ENCODE data around the gene BIRC6.
"Not testable (repeated sequence)": the region's sequence is repeated elsewhere in the genome, so short reads cannot be mapped to it uniquely, and the experiment has no call there.

BIRC6 gene

DNA sequence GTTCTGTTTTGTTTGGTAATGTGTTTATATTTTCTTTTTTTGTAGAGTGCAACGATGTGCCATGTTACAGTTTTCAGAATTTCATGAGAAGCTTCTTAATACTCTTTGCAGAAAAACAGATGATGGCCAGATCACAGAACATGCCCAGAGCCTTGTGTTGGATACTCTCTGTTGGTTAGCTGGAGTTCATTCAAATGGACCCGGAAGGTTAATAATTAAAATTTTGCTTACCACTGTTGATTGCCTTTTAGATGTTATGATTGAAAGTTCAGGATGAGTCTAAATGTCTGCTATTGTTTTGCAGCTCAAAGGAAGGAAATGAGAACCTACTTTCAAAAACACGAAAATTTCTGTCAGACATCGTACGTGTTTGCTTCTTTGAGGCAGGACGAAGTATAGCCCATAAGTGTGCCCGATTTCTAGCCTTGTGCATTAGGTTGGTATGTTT, 85.2 kb downstream of the BIRC6 start:
- no peak for DNase-seq

DNA sequence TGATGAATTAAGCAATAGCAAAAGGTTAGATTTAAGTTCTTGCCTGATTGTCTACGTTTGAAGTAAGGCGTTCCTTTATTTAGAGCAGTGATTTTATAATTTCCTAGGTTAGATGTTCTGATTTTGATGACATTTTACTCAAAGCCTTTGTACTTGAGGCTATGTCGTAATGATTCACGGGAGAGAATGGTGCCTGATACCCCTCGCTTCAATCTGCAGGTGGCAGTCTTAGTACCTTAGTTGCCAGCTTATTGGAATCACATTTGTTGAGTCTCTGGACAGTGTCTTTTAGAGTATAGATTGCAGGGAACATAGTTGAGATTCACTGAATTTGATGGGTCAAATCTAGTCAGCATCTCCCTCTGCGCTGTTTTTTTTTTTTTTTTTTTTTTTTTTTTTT, 89.5 kb downstream of the BIRC6 start:
- DNase-seq: no peak

DNA sequence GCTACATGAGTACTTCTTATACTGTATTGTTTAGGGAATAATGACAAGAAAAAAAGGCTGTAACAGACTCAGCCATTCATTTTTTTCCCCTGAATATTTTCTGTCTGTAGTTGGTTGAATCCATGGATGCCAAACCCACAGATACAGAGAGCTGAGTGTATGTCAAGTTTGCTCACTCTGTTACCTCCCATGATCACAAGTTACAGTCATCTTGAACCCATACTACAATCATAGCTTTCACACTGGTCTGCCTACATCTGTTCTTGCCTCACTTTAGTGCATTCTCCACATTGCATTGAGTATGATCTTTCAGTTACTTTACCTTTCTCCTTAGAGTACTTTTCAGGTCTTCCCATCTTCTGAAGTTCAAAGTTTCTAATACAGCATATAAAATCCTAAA, 94.0 kb downstream of the BIRC6 start:
- DNase-seq: no peak

DNA sequence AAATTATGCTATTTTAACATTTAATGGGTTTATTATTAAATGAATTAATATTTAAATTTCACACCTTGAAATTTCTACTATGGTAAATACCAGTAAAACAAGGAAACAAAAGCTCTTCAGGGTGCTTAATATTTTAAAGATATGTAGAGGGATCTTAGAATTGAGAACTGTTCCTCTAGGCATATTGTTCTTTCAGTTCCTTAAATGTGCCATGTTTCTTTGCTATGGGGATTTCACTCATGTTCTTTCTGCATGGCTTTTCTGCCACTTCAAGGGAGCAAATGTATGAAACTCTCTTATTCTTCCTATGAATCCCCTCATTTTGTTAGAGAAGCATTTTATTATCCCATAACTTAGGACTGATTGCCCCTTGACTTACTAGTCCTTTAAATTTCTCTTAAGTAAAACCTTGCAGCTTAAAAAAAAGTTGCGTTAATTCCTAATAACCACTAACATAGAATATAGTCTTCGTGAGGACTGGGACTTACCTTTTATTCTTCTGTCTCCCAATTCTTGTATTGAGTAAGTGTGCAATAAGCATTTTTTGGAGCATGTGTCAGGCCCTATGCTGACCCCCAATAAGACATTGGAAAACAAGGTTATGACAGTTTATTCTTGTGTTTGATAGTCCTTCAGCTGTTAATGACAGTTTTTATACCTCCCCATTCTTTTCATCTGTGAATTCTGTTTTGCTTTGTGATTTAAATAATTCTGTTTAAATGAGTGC, 95.7 kb downstream of the BIRC6 start:
- no peak for DNase-seq

DNA sequence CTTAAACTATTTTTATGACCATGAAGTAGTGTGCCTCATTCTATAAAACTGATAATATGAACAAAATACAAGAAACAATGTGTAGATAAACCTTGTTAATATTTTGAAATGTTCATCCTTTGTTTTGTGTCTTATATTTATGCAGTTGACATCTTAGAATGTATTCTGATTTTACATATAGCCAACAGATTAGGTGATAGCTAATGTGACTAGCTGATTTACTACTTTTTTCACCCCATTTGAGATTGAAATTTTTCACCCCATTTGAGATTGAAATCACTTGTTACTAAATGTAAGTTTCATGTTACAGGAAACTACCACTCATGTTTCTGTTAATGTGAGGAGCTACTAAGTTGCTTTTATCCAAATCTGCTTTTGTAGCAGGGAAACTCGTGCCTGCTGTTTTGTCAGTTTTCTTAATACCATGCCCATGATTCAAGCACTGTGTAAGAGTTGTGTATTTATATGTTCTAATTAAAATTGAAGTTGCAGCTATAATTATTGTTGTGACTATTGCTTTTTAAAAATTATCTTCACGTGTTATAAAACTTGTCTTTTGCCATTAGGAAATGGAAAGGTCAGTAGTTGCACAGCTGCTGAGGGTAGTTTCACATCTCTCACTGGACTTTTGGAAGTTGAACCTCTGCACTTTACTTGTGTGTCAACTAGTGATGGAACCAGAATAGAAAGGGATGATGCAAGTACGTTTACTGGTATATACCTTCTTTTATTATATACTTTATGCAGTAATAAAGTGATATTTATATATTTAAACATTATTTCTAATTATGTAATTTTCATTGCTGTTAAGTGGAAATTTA, 96.6 kb downstream of the BIRC6 start:
- no peak for DNase-seq

DNA sequence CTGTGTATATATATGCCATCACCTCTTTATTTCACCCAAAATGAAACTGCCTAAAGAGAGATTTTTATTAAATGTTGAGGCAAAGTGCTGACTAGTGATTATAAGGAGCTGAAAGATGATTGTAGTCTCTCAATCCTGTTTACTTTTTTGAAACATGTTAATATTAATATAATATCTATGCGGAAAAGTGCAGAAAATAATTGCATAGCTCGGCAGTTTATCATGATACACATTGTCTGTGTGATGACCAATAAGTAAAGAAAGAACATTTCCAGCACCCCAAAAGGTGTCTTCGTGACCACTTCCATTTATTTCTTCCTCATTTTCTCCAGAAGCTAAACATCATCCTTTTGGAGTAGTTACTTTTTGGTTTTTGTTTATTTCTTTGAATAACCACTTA, 99.0 kb downstream of the BIRC6 start:
- DNase-seq: no peak

DNA sequence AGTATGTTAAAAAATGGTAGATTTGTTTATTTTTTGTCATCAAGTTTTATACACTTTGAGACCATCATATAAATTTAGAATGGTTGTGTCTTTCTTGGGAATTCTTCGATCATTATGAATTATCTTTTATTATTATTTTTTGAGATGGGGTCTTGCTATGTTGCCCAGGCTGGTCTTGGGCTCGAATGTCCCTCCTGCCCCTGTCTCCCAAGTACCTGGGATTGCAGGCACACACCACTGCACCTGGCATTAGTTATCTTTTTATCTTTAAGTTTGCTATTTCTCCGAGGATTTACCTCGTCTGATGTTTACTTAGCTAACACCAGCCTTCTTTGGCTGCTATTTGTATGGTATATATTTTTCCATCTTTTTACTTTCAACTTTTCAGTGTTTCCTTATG, 100.0 kb downstream of the BIRC6 start:
- no peak for DNase-seq

DNA sequence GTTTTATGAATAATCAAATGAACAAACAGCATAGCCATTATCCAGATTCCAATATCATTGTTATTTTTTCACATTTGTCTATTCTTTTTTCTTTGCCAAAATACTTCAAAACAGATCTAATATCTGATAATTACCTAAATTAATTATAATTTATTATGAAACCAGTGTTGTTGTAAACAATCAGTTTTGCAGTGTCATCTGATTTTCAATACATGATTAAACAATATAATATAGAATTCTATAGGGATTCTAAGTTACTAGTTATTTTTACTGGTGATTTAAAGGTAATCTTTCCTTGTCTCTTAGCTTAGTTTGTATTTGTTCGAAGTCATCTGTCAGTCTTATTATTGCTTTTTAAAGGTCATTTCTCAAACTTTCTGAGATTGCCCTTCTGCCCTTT, 101.0 kb downstream of the BIRC6 start:
- no peak for DNase-seq

DNA sequence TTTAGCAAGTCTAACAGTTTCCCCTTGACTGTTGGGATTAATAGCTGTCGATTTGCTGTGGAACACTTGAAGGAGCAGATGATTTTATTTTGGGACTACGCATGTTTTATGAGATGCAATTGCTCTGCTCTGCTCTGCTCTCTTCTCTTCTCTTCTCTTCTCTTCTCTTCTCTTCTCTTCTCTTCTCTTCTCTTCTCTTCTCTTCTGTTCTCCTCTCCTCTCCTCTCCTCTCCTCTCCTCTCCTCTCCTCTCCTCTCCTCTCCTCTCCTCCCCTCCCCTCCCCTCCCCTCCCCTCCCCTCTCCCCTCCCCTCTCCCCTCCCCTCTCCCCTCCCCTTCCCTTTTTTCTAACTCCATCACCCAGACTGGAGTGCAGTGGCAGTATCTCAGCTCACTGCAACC, 104.0 kb downstream of the BIRC6 start:
- DNase-seq: not testable (repeated sequence)

DNA sequence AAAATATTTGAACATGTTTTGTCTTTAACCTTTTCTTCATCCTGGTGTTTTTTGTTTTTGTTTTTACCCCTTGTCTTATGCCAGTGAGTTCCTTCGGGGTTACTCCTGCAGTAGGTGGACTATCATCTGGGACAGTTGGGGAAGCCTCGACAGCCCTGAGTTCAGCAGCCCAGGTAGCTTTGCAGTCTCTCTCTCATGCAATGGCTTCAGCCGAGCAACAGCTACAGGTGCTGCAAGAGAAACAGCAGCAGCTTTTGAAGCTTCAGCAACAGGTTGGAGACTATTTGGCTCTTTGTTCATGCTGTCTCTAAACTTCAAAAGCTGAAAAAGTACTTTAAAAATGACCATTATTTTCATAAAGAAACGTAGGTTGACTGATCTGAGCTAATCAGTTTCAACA, 106.3 kb downstream of the BIRC6 start:
- DNase-seq: no peak

DNA sequence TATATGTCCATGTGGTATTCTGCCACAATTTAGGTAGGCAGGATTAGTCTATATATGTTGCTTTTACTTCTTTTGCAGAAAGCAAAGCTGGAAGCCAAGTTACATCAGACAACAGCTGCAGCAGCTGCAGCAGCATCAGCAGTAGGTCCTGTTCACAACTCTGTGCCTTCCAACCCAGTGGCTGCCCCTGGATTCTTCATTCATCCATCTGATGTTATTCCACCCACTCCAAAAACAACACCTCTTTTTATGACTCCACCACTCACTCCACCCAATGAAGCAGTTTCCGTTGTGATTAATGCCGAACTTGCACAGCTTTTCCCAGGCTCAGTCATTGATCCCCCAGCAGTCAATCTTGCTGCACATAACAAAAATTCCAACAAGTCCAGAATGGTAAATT, 107.6 kb downstream of the BIRC6 start:
- DNase-seq: peak in 2 of 56 donors; percentile 9 to 23

DNA sequence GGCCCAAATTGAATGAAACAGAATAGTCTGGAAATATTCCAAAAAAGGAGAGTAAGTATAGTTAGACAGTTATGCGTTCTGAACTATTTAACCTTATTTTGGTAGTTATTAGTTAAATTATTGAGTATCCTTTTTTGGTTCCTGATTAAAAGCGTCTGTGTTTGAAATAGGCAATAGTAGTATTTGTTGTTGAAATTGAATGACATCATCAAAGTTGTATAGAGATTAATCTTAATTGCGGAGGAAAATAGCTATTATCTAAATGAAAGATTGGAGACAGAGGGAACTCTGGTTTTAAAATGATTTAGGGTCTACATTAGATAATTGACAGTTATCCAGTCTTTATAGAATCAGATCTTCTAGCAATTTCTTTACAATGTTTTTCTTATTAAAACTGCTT, 115.8 kb downstream of the BIRC6 start:
- DNase-seq: no peak

DNA sequence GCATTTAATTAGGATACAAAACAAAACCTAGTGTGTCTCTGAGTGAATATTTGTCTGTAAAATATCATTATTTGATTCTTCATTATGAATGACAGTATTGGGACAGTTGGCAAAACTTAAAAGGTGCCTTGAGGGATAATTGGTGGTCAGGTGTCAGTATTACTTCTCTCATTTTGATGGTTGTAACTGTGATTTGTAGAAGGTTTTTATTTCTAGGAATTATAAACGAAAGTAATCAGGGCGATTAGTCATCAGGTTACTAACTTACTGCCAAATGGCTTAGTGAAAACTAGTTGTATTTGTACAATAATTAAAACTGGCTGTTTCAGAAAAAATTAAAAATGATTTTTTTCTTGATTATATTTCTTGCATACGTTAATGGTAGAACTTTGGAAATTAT, 117.6 kb downstream of the BIRC6 start:
- no peak for DNase-seq

DNA sequence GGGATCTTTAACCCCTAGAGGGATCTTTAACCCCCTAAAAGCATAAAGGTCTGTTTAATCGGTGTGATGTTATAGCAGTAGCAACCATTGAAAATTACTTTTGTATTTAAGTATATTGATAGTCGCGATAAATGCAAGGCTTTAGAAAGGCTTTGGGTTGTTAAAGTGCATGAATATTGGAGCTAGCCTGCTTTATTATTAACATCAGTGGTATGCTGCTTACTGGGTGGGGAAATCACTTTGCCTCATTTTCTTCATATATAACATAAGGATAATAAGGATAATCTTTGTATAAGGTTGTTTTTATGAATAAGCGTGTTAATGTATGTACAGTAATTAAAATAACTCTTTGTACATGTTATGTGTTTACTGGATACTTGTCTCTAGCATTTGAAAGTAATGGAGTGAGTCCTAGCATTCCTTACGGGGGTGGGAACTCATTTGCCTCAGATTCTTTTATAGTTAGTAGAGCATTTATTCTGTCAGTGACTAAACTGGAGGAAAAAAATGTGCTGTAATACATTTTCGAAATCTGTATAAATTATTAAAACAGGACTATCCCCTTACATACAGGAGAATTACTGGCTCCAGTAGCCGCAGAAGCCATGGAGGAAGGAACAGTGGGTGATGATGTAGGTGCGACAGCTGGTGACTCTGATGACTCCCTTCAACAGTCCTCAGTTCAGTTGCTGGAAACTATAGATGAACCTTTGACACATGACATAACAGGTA, 122.2 kb downstream of the BIRC6 start:
- DNase-seq: no peak

DNA sequence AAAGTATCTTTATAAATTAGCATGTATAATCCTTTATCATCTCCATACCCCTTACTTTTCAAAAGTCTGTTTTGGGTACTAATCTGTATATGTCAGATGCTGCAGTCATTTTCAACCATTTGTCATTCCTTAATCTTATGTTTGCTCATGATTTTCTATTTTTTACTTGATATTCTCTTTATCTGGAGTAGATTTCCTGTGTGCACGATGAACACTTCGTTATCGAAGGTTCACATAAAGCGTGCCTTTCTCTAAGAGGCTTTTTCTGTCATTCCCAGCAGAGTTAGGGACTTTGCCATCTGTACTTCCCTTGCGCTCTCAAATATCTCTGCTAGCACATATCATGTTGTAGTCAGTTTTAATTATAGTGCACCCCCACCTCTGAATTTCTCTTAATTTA, 123.2 kb downstream of the BIRC6 start:
- no peak for DNase-seq

DNA sequence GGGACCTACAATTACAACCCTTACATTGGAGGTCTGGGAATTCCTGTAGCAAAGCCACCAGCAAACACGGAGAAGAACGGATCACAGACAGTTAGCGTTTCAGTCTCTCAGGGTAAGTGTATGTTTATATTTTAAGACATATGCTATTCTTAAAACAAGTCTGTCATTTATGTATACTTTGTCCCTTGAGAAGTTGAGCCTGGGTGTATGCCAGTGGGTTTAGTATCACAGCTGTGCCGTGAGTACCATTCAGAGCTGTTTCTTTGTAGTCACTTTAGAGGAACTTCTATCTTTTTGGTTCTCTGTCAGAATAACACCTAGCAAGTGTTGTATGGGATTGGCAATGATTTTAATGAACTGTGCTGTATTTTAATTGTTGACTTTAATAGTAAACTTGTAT, 125.6 kb downstream of the BIRC6 start:
- no peak for DNase-seq

DNA sequence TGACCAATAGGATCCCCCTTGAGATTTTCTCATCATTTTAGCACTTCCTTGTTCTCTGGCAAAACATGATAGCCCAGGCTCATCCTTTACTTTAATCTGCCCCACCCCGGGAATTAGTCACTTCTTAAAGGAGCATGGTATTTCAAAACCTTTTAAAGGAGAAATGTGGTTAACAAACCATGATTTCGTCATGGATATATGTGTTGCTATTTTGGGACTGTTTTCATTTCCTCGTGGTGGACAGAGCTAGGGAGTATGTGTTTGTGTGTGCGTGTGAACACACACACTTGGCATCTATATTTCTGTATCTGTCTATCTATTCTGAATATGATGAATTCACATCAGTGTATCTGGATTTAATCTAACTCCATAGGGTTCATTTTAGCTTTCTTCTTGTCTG, 128.1 kb downstream of the BIRC6 start:
- no peak for DNase-seq

DNA sequence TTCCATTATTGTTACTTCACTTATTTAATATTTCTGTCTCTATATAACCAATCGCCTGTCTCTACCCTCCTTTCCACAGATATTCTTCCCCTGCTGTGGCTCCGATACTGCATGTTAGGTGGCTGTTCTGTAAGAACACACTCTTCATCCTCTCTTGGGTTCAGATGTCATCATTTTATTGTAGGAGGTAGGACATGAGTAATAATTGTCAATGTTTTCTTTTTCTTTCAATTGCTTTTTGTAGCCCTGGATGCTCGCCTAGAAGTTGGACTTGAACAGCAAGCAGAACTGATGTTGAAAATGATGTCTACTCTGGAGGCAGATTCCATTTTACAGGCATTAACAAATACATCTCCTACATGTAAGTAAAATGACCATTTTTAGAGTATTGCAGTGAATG, 128.6 kb downstream of the BIRC6 start:
- DNase-seq: no peak

DNA sequence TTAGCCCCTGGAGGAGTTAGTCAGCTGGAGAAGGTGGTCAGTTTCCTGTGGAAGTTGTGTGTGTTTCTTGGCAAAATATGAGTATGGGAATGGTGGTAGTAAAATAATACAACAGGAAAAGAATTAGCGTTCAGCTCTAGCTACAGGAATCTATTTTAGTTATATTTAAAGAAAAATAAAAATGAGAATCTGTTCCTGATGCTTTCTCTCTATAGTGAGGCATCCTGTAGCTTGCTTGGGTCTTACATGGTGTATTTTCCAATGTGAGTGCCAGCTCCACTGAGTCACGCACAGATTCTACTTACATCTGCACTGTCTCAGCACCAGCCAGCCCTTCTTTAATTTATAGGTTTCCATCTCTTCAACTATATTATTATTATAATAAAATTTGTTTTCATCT, 132.2 kb downstream of the BIRC6 start:
- no peak for DNase-seq

DNA sequence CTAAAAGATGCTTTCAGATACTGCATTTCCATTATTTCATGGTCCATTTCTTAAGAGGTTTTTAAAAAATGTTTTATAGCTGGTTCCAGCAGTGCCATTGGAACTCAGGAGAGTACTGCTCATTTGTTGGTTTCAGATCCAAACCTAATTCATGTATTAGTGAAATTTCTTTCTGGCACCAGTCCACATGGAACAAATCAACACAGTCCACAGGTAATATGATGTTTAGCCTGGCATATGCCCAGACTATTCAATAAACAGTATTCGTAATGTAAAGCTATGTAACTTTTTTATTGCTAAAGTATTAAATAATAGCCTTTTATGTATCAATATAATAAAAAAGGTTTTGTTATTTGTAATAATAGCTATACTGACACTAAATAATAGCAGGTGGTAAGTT, 134.5 kb downstream of the BIRC6 start:
- no peak for DNase-seq

DNA sequence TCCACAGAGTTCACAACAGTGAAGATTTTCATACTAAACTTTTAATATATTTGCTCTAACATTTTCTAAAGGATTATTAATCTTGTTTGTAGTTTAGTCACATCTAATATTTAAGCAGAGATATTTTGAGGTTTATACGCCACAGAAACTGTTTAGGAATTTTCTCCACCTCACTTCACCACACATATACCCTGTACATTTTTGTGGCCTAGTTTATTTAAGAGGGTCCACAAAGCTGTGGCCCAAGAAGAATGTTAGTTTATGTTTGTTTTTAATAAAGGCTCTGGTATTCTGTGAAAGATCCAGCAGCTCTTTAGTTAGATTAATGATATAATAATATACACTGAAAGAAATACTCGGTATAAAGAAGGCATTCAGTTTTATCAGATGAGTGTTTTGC, 138.3 kb downstream of the BIRC6 start:
- DNase-seq: no peak

DNA sequence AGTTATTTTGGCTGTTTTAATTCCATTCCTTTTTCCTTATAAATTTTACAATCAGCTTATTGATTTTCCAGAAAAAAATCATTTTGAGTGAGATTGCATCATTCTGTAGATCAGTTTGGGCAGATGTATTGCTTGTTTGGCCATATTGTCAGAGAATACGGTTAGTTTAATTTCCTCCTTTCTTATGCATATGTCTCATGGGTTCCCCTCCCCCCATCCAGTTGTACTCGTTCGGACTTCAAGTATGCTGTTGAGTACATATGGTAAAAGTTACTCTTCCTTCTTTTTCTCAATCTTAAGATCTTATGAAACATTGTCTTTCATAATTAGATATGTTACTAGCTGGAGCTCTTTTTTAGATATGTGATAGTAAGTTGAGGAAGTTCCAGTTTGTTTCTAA, 139.8 kb downstream of the BIRC6 start:
- no peak for DNase-seq
